GM19463 (cell line): ENCODE results near the gene ZNF398.

ENCODE experiments used
- ATAC-seq: cut with Tn5 transposase; IDR thresholded peaks from one replicate; pipeline ENCODE4 v1.9.1; 2021; ENCODE audit warnings: mild to moderate bottlenecking, moderate library complexity; ENCODE audit not compliant: unreplicated experiment

Gene ZNF398

GRCh38 chr7:149147752-149148653 lies 750 bp downstream of the ZNF398 start:
- peak; percentile 30 for ATAC-seq

GRCh38 chr7:149150981-149151380 lies 3.7 kb downstream of the ZNF398 start:
- no peak for ATAC-seq

- ATAC-seq: no peak
These were observed 6.1 kb downstream of the ZNF398 start for GRCh38 chr7:149153346-149153745.

- no peak for ATAC-seq
These were observed 6.8 kb downstream of the ZNF398 start for GRCh38 chr7:149154056-149154455.

- no peak for ATAC-seq
These were observed 9.6 kb downstream of the ZNF398 start for GRCh38 chr7:149156898-149157297.

GRCh38 chr7:149161241-149161848 lies 14.1 kb downstream of the ZNF398 start:
- ATAC-seq: no peak

- ATAC-seq: no peak
These were observed 18.9 kb downstream of the ZNF398 start for GRCh38 chr7:149166142-149166541.

- no peak for ATAC-seq
These were observed 19.5 kb downstream of the ZNF398 start for GRCh38 chr7:149166630-149167352.

- ATAC-seq: no peak
These were observed 24.8 kb downstream of the ZNF398 start for GRCh38 chr7:149171892-149172533.

GRCh38 chr7:149172534-149172920 lies 25.3 kb downstream of the ZNF398 start:
- no peak for ATAC-seq

- ATAC-seq: no peak
These were observed 27.9 kb downstream of the ZNF398 start for GRCh38 chr7:149175150-149175549.

GRCh38 chr7:149179241-149179640 lies 32.0 kb downstream of the ZNF398 start:
- ATAC-seq: no peak

GRCh38 chr7:149180722-149181449 lies 33.6 kb downstream of the ZNF398 start:
- ATAC-seq: no peak

- no peak for ATAC-seq
These were observed 34.2 kb downstream of the ZNF398 start for GRCh38 chr7:149181450-149181790.

- no peak for ATAC-seq
These were observed 37.0 kb downstream of the ZNF398 start for GRCh38 chr7:149184274-149184673.

GRCh38 chr7:149188213-149188612 lies 41.0 kb downstream of the ZNF398 start:
- no peak for ATAC-seq

GRCh38 chr7:149188637-149189259 lies 41.5 kb downstream of the ZNF398 start:
- ATAC-seq: no peak

- no peak for ATAC-seq
These were observed 44.6 kb downstream of the ZNF398 start for GRCh38 chr7:149191851-149192250.

- ATAC-seq: no peak
These were observed 47.5 kb downstream of the ZNF398 start for GRCh38 chr7:149194799-149195179.
